Astrocyte (in vitro differentiated cells and primary cell): ENCODE results near the gene WIZ. TPM values are rescaled to one million over a fixed set of nuclear protein-coding genes. Genes with fewer than 3 reads are reported as not detected.

Experiments
- DNase-seq: peaks from one replicate; pipeline ENCODE4 v3.0.0-alpha.2; 2010; ENCODE audit warnings: low read depth
- FAIRE-seq: peaks from 2 replicates; lab custom pipeline; 2011; peaks lifted over from hg19 to GRCh38; lab: Jason Lieb, UNC
- H2AFZ ChIP-seq: 2 replicates; pipeline ENCODE4 v1.6.0; 2012; ENCODE audit warnings: low read depth, low read length, inconsistent platforms
- H3K27ac ChIP-seq: 2 replicates; pipeline ENCODE4 v1.5.1; 2011; ENCODE audit warnings: low read depth, low read length, inconsistent platforms
- H3K27me3 ChIP-seq: 2 replicates; pipeline ENCODE4 v1.6.0; 2011; ENCODE audit warnings: low read length, inconsistent platforms; ENCODE audit not compliant: insufficient read depth
- H3K36me3 ChIP-seq: 2 replicates; pipeline ENCODE4 v1.5.1; 2011; ENCODE audit warnings: low read length, inconsistent platforms; ENCODE audit not compliant: insufficient read depth
- H3K4me1 ChIP-seq: 2 replicates; pipeline ENCODE4 v1.5.1; 2011; ENCODE audit warnings: low read length, inconsistent platforms; ENCODE audit not compliant: insufficient read depth
- H3K4me2 ChIP-seq: 2 replicates; pipeline ENCODE4 v1.6.0; 2012; ENCODE audit warnings: low read length, inconsistent platforms
- H3K4me3 ChIP-seq: 2 replicates; pipeline ENCODE4 v1.5.1; 2011; ENCODE audit warnings: low read depth, mild to moderate bottlenecking, low read length, inconsistent platforms; ENCODE audit not compliant: insufficient read depth
- H3K79me2 ChIP-seq: 2 replicates; pipeline ENCODE4 v1.6.0; 2012; ENCODE audit warnings: mild to moderate bottlenecking, low read length, inconsistent platforms; ENCODE audit not compliant: insufficient read depth
- H3K9ac ChIP-seq: 2 replicates; pipeline ENCODE4 v1.6.0; 2012; ENCODE audit warnings: mild to moderate bottlenecking, low read length, inconsistent platforms
- H3K9me3 ChIP-seq: 2 replicates; pipeline ENCODE4 v1.5.1; 2012; ENCODE audit warnings: low read depth, mild to moderate bottlenecking, low read length, inconsistent platforms; ENCODE audit not compliant: insufficient read depth
- H4K20me1 ChIP-seq: 2 replicates; pipeline ENCODE4 v1.6.0; 2012; ENCODE audit warnings: low read length, inconsistent platforms; ENCODE audit not compliant: insufficient read depth
- H3K27ac Mint-ChIP-seq: one replicate; pipeline ENCODE4 v1.8.0; 2021; ENCODE audit warnings: mild to moderate bottlenecking, mixed read lengths; ENCODE audit not compliant: unreplicated experiment
- H3K27me3 Mint-ChIP-seq: one replicate; pipeline ENCODE4 v1.8.0; 2021; ENCODE audit warnings: low read depth, mixed read lengths; ENCODE audit not compliant: unreplicated experiment
- H3K36me3 Mint-ChIP-seq: one replicate; pipeline ENCODE4 v1.8.0; 2021; ENCODE audit warnings: low read depth, mixed read lengths; ENCODE audit not compliant: unreplicated experiment
- H3K4me1 Mint-ChIP-seq: one replicate; pipeline ENCODE4 v1.8.0; 2021; ENCODE audit warnings: low read depth, mixed read lengths; ENCODE audit not compliant: unreplicated experiment
- H3K4me3 Mint-ChIP-seq: one replicate; pipeline ENCODE4 v1.8.0; 2021; ENCODE audit warnings: mild to moderate bottlenecking, moderate library complexity, mixed read lengths; ENCODE audit not compliant: unreplicated experiment
- H3K9me3 Mint-ChIP-seq: one replicate; pipeline ENCODE4 v1.8.0; 2021; ENCODE audit warnings: mild to moderate bottlenecking, mixed read lengths; ENCODE audit not compliant: unreplicated experiment
- CTCF ChIP-seq: IDR thresholded peaks from 2 replicates; pipeline ENCODE4 v1.5.1; 2011; ENCODE audit warnings: low read depth, mild to moderate bottlenecking, inconsistent platforms, low read length, moderate library complexity; ENCODE audit not compliant: insufficient read depth
- EZH2 ChIP-seq: IDR thresholded peaks from 2 replicates; pipeline ENCODE4 v1.6.1; 2012; ENCODE audit warnings: mild to moderate bottlenecking, low read length, inconsistent platforms; ENCODE audit not compliant: insufficient read depth
- total RNA-seq: library from RNA; stranded (reverse); gene quantifications from 2 replicates; pipeline ENCODE4 v1.2.1, GENCODE V29; 2021

Gene WIZ
- total RNA-seq, 1 donor from 2014 or later = 43.8 TPM

DNA sequence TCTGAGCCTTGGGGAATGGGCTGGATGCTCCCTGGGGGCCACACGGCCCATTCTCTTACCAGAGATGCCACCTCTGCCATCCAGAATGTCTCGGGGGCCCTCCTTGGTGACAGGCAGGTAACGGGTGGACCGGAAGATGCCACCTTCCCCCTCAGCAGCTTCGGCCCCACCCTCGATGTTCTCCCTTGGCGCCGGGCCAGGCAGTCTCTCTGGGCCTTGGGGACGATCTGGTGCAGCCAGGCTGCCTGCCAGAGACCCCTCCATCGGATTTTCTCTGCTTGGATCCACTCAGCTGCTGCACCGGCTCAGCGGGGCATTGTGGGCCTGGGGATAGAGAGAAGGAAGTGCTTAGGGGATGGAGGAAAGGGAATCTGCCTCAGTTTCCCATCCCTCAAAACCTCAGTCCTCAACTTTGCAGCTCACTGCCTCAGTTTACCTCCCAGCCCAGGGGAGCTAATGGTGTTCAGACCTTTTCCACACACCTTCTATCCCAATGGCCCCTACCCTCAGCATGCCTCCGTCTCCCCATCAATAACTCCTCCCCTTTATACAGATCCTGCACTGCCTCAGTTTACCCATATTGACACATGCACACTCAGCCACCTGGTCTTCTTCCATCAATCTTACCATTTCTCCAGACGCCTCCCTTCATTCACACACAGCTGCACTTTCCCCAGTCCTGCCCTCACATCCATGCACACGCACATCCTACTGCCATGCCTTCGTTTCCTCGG is 1.5 kb downstream of the WIZ start:
- FAIRE-seq (no peak), DNase-seq (no peak)
- no peaks in the 10 kb centered on the region for H3K27me3 ChIP-seq
- peaks cover 16% of the 10 kb centered on the region for H3K36me3 Mint-ChIP-seq
- H2AFZ ChIP-seq = no peak overlapping the region
- H3K4me1 Mint-ChIP-seq = no peaks in the 10 kb centered on the region
- no peaks in the 10 kb centered on the region for H3K9me3 Mint-ChIP-seq
- TF ChIP-seq CTCF = no peak
- no peak for TF ChIP-seq EZH2
- H3K36me3 ChIP-seq = no peaks in the 10 kb centered on the region
- no peaks in the 10 kb centered on the region for H3K9me3 ChIP-seq
- peaks cover 6% of the 10 kb centered on the region for H3K4me1 ChIP-seq
- no peak overlapping the region for H3K27ac ChIP-seq
- no peak overlapping the region for H3K4me3 ChIP-seq
- H3K79me2 ChIP-seq = no peaks in the 10 kb centered on the region
- peak overlapping the region; percentile 84 for H3K4me3 Mint-ChIP-seq
- H4K20me1 ChIP-seq = no peaks in the 10 kb centered on the region
- peaks cover 6% of the 10 kb centered on the region for H3K27me3 Mint-ChIP-seq
- H3K9ac ChIP-seq = no peak overlapping the region
- peak overlapping the region; percentile 84 for H3K4me2 ChIP-seq
- peak overlapping the region; percentile 1 for H3K27ac Mint-ChIP-seq

DNA sequence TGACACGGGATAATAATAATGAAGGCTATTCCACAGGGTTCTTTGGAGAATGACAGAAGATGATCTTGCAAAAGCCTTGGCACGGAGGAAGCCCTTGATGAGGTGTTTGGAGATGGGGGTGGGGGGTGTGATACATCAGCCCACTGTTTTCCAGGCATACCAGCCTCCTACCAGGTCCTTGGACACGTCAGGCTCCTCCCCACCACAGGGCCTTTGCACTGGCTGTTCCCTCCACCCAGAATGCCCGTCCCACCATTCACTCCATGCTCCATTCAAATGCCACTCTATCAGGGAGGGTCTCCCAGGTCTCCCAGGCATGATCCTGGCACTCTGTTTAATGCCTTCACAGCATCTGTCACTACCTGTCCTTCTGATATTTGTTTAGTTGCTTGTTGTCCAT is 2.7 kb downstream of the WIZ start:
- Histone ChIP-seq H3K4me2 (no peak overlapping the region), H3K9ac (no peak overlapping the region), H3K9me3 (no peaks in the 10 kb centered on the region), H3K27ac (no peak overlapping the region), H3K79me2 (no peaks in the 10 kb centered on the region), H2AFZ (no peak overlapping the region), H3K4me3 (no peak overlapping the region), H3K27me3 (no peaks in the 10 kb centered on the region), H4K20me1 (no peaks in the 10 kb centered on the region), H3K36me3 (no peaks in the 10 kb centered on the region), H3K4me1 (no peaks in the 10 kb centered on the region)
- FAIRE-seq = no peak
- no peak for TF ChIP-seq EZH2
- TF ChIP-seq CTCF = no peak
- H3K9me3 Mint-ChIP-seq = no peaks in the 10 kb centered on the region
- H3K27me3 Mint-ChIP-seq = peaks cover 4% of the 10 kb centered on the region
- H3K4me1 Mint-ChIP-seq = no peaks in the 10 kb centered on the region
- H3K4me3 Mint-ChIP-seq = no peak overlapping the region
- H3K36me3 Mint-ChIP-seq = peaks cover 16% of the 10 kb centered on the region
- no peak for DNase-seq
- H3K27ac Mint-ChIP-seq = no peak overlapping the region

GRCh38 chr19:15445807-15446376 is 3.9 kb downstream of the WIZ start:
- H3K27ac Mint-ChIP-seq = no peak overlapping the region
- Histone ChIP-seq H3K9ac (no peak overlapping the region), H3K27ac (no peak overlapping the region), H3K4me2 (no peak overlapping the region), H3K79me2 (no peaks in the 10 kb centered on the region), H3K36me3 (no peaks in the 10 kb centered on the region), H3K4me3 (no peak overlapping the region), H3K4me1 (no peaks in the 10 kb centered on the region), H4K20me1 (no peaks in the 10 kb centered on the region), H2AFZ (no peak overlapping the region), H3K9me3 (no peaks in the 10 kb centered on the region), H3K27me3 (no peaks in the 10 kb centered on the region)
- no peaks in the 10 kb centered on the region for H3K9me3 Mint-ChIP-seq
- FAIRE-seq (no peak), DNase-seq (no peak)
- peaks cover 16% of the 10 kb centered on the region for H3K36me3 Mint-ChIP-seq
- H3K4me3 Mint-ChIP-seq = no peak overlapping the region
- H3K27me3 Mint-ChIP-seq = no peaks in the 10 kb centered on the region
- H3K4me1 Mint-ChIP-seq = no peaks in the 10 kb centered on the region
- no peak for TF ChIP-seq CTCF
- TF ChIP-seq EZH2 = no peak
